Right atrium auricular region (tissue), 2 donors: ENCODE results near the gene PARPBP. TPM values are rescaled to one million over a fixed set of nuclear protein-coding genes. Genes with fewer than 3 reads are reported as not detected.
"Not testable (repeated sequence)": the region's sequence is repeated elsewhere in the genome, so short reads cannot be mapped to it uniquely, and the experiment has no call there.

Experiments
- DNase-seq: peaks from one replicate; pipeline ENCODE4 v3.0.0-alpha.2; 2019; ENCODE audit warnings: low spot score
- H3K27ac ChIP-seq, 2 donors: fragments of 200-600 bp; sonication (generic); 1 replicate in 1 of 2; 2 replicates in 1 of 2; pipeline ENCODE4 v1.5.1; 2016 to 2019
- H3K27me3 ChIP-seq, 2 donors: fragments of 200-600 bp; sonication (generic); one replicate each; pipeline versions ENCODE4 v1.5.1 to v1.6.0; 2017 to 2019
- H3K36me3 ChIP-seq: fragments of 200-600 bp; sonication (generic); one replicate; pipeline ENCODE4 v1.5.1; 2016
- H3K4me1 ChIP-seq, 2 donors: fragments of 200-600 bp; sonication (generic); one replicate each; pipeline versions ENCODE4 v1.5.1 to v1.6.0; 2017 to 2019
- H3K4me3 ChIP-seq, 2 donors: fragments of 200-600 bp; sonication (generic); 1 replicate in 1 of 2; 2 replicates in 1 of 2; pipeline ENCODE4 v1.5.1; 2017 to 2019; ENCODE audit warnings: mild to moderate bottlenecking in 1 of 2, moderate library complexity in 1 of 2
- H3K9me3 ChIP-seq, 2 donors: fragments of 200-600 bp; sonication (generic); one replicate each; pipeline ENCODE4 v1.5.1; 2019
- CTCF ChIP-seq, 2 donors: fragments of 200-600 bp; sonication (generic); IDR thresholded peaks; one replicate each; pipeline ENCODE4 v1.5.1; 2019; ENCODE audit warnings: antibody characterized with exemption in 2 of 2
- total RNA-seq, 2 donors: library from RNA; depleted of rRNA; stranded (reverse); fragments of >200 nt; gene quantifications; one replicate each; pipeline ENCODE4 v1.1.0, GENCODE V29; 2016

The PARPBP gene
- total RNA-seq, 2 donors from 2014 or later, result 0.28 to 2.2 TPM

- Histone ChIP-seq H3K9me3 (no peaks in the 10 kb centered on the region), H3K27ac (no peak overlapping the region), H3K4me3 (no peak overlapping the region), H3K36me3 (no peaks in the 10 kb centered on the region), H3K27me3 (no peaks in the 10 kb centered on the region), H3K4me1 (no peaks in the 10 kb centered on the region)
- no peak for TF ChIP-seq CTCF (IDR thresholded peaks at IDR 0.05)
- no peak for DNase-seq
Measured at GRCh38 chr12:102220736-102221135, 100.8 kb downstream of the PARPBP start.

- Histone ChIP-seq H3K27ac (no peak overlapping the region), H3K36me3 (no peaks in the 10 kb centered on the region), H3K9me3 (no peaks in the 10 kb centered on the region), H3K4me1 (peaks cover 0 to 3% of the 10 kb centered on the region in 2 donors), H3K4me3 (no peak overlapping the region), H3K27me3 (no peaks in the 10 kb centered on the region)
- DNase-seq, result no peak
- TF ChIP-seq CTCF (IDR thresholded peaks at IDR 0.05), result no peak
Measured at GRCh38 chr12:102227954-102228353, 108.0 kb downstream of the PARPBP start.

DNA sequence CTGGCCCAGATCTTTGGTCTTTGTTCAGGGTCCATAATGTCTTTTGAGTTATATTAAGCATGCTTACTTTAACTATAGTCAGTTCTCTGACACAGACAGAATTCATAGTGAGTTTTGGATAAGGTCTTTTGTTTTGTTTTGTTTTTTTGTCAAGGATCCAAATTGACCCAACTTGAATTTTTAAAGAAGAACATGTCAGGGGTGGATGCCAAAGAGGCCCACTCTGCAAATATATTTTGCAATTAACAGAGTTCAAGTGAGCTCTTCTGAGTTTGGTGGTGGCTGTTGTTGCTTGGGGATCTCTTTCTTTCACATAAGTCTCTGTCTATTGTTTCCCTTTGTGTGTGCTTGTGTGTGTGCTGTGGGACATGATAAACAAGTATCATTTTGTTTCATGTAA, 112.1 kb downstream of the PARPBP start:
- no peak overlapping the region for H3K4me3 ChIP-seq
- no peaks in the 10 kb centered on the region for H3K36me3 ChIP-seq
- peaks cover 0 to 3% of the 10 kb centered on the region in 2 donors for H3K4me1 ChIP-seq
- TF ChIP-seq CTCF (IDR thresholded peaks at IDR 0.05), result no peak
- H3K9me3 ChIP-seq, result no peaks in the 10 kb centered on the region
- no peak overlapping the region for H3K27ac ChIP-seq
- no peak for DNase-seq
- no peaks in the 10 kb centered on the region for H3K27me3 ChIP-seq

- DNase-seq, result no peak
- TF ChIP-seq CTCF (IDR thresholded peaks at IDR 0.05), result no peak
Measured at GRCh38 chr12:102232446-102232845, 112.5 kb downstream of the PARPBP start.

DNA sequence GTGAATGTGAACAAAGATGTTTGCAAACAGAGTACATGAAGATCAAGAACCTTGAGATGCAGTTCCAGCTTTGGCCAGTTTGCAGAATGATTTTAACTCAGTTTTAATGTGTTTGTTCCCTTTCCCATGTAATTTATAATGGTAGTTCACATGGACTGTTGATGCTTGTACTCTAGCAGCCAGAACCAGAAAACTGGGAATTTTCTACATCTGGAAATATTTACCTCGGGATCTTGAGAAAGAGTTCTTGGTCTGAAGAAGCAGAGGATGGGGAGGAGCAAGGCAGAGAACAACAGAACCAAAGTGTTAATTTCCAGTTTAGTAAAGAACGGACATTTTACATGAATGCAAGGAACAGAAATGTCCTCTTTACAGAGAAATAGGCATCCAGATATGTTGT, 114.6 kb downstream of the PARPBP start:
- Histone ChIP-seq H3K9me3 (no peaks in the 10 kb centered on the region), H3K4me1 (no peaks in the 10 kb centered on the region), H3K4me3 (no peak overlapping the region), H3K27me3 (no peaks in the 10 kb centered on the region), H3K27ac (no peak overlapping the region), H3K36me3 (no peaks in the 10 kb centered on the region)
- TF ChIP-seq CTCF (IDR thresholded peaks at IDR 0.05), result no peak
- no peak for DNase-seq

More at GRCh38 chr12:102232446-102232845, 112.5 kb downstream of the PARPBP start:
- H3K9me3 ChIP-seq, result no peaks in the 10 kb centered on the region
- H3K4me3 ChIP-seq, result no peak overlapping the region
- no peak overlapping the region for H3K27ac ChIP-seq
- no peaks in the 10 kb centered on the region for H3K36me3 ChIP-seq
- peaks cover 0 to 3% of the 10 kb centered on the region in 2 donors for H3K4me1 ChIP-seq
- no peaks in the 10 kb centered on the region for H3K27me3 ChIP-seq

DNA sequence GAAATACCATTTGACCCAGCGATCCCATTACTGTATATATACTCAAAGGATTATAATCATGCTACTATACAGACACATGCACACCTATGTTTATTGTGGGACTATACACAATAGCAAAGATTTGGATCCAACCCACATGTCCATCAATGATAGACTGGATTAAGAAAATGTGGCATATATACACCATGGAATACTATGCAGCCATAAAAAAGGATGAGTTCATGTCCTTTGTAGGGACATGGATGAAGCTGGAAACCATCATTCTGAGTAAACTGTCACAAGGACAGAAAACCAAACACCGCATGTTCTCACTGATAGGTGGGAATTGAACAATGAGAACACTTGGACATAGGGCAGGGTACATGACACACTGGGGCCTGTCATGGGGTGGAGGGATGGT, 120.9 kb downstream of the PARPBP start:
- not testable (repeated sequence) for H3K9me3 ChIP-seq, H3K27ac ChIP-seq, H3K36me3 ChIP-seq, DNase-seq, H3K4me1 ChIP-seq, H3K4me3 ChIP-seq, H3K27me3 ChIP-seq

Other genes starting within 250 kb of the PARPBP start
- gene DRAM1, start 242.6 kb upstream of the PARPBP start, total RNA-seq, result 10 to 100 TPM in 1 of 2 donors, 1 to 10 TPM in 1; 3.9 to 12.7 TPM
- gene WASHC3, start 58.2 kb upstream of the PARPBP start, total RNA-seq, result 10 to 100 TPM; 44.1 to 52.6 TPM
- gene NUP37, start 69 bp upstream of the PARPBP start, total RNA-seq, result 10 to 100 TPM in 1 of 2 donors, 1 to 10 TPM in 1; 8.1 to 15.4 TPM
- not detected for gene PMCH, start 77.7 kb downstream of the PARPBP start, total RNA-seq